Smooth muscle cell (in vitro differentiated cells): ENCODE data around the gene CATSPERD. TPM values are rescaled to one million over a fixed set of nuclear protein-coding genes. Genes with fewer than 3 reads are reported as not detected.

Experiments
- DNase-seq: peaks from one replicate; lab custom pipeline; 2025; ENCODE audit not compliant: unreplicated experiment; lab: John Stamatoyannopoulos, UW
- H2AFZ ChIP-seq: fragments of 200-600 bp; sonication (generic); 2 replicates; pipeline ENCODE4 v1.6.0; 2016; ENCODE audit warnings: antibody characterized with exemption, low read depth, mild to moderate bottlenecking
- H3F3A ChIP-seq: fragments of 200-600 bp; sonication (generic); 2 replicates; pipeline ENCODE4 v1.6.0; 2017; ENCODE audit warnings: antibody characterized with exemption, low read depth
- H3K27ac ChIP-seq: fragments of 200-600 bp; sonication (generic); 2 replicates; pipeline ENCODE4 v1.5.1; 2016; ENCODE audit warnings: low read depth, mild to moderate bottlenecking
- H3K27me3 ChIP-seq: fragments of 200-600 bp; sonication (generic); 2 replicates; pipeline ENCODE4 v1.6.1; 2016; ENCODE audit warnings: low read depth, mild to moderate bottlenecking
- H3K36me3 ChIP-seq: fragments of 200-600 bp; sonication (generic); 2 replicates; pipeline ENCODE4 v1.5.1; 2016; ENCODE audit warnings: low read depth
- H3K4me1 ChIP-seq: fragments of 200-600 bp; sonication (generic); 2 replicates; pipeline ENCODE4 v1.5.1; 2016; ENCODE audit warnings: low read depth
- H3K4me2 ChIP-seq: fragments of 200-600 bp; sonication (generic); 2 replicates; pipeline ENCODE4 v1.6.0; 2016; ENCODE audit warnings: mild to moderate bottlenecking
- H3K4me3 ChIP-seq: fragments of 200-600 bp; sonication (generic); 2 replicates; pipeline ENCODE4 v1.5.1; 2016; ENCODE audit warnings: mild to moderate bottlenecking
- H3K79me2 ChIP-seq: fragments of 200-600 bp; sonication (generic); 2 replicates; pipeline ENCODE4 v1.6.0; 2016; ENCODE audit warnings: low read depth, mild to moderate bottlenecking
- H3K9ac ChIP-seq: fragments of 200-600 bp; sonication (generic); 2 replicates; pipeline ENCODE4 v1.6.0; 2016; ENCODE audit warnings: low read depth
- H3K9me3 ChIP-seq: fragments of 200-600 bp; sonication (generic); replicated peaks from 2 replicates; pipeline ENCODE4 v1.5.1; 2016; ENCODE audit warnings: low read depth
- H4K20me1 ChIP-seq: fragments of 200-600 bp; sonication (generic); 2 replicates; pipeline ENCODE4 v1.6.0; 2016; ENCODE audit warnings: low read depth
- WGBS: methylation state at CpG from one replicate; pipeline ENCODE4 v1.1.7; 2016; ENCODE audit warnings: low lambda C conversion rate; 5-methylcytosine and 5-hydroxymethylcytosine counted together
- polyA plus RNA-seq: library from polyadenylated mRNA; unstranded; fragments of >200 nt; fragmentation: Nextera tagmentation; extraction: Ambion mirVana; gene quantifications from 2 replicates; pipeline ENCODE4 v1.2.1, GENCODE V29; 2016
- total RNA-seq: library from RNA; depleted of rRNA; stranded (reverse); fragments of >200 nt; gene quantifications from 2 replicates; pipeline ENCODE4 v1.2.3, GENCODE V29; 2014
- TF ChIP-seq, protein P1 (sequence below): fragments of 200-600 bp; sonication (generic); IDR thresholded peaks from 2 replicates; pipeline ENCODE4 v1.5.1; 2017; ENCODE audit warnings: borderline replicate concordance, mild to moderate bottlenecking, antibody characterized with exemption; ENCODE audit not compliant: insufficient read depth, poor library complexity, severe bottlenecking

Gene CATSPERD
- total and polyA plus RNA-seq, 2 experiments from 2014 or later: not detected

GRCh38 chr19:5673752-5674151 lies 46.7 kb upstream of the CATSPERD start:
- Histone ChIP-seq H3K4me1 (no peaks in the 10 kb centered on the region), H3K9me3 (no peaks in the 10 kb centered on the region), H3K4me2 (no peak overlapping the region), H3F3A (no peaks in the 10 kb centered on the region), H3K36me3 (no peaks in the 10 kb centered on the region), H2AFZ (no peak overlapping the region), H3K9ac (no peak overlapping the region), H3K4me3 (no peak overlapping the region), H3K79me2 (no peaks in the 10 kb centered on the region), H3K27ac (no peak overlapping the region), H4K20me1 (no peaks in the 10 kb centered on the region), H3K27me3 (no peaks in the 10 kb centered on the region)
- WGBS: 100% methylated on average over 1 of the region's 1 CpG
- no peak for DNase-seq
- TF ChIP-seq, protein P1, sequence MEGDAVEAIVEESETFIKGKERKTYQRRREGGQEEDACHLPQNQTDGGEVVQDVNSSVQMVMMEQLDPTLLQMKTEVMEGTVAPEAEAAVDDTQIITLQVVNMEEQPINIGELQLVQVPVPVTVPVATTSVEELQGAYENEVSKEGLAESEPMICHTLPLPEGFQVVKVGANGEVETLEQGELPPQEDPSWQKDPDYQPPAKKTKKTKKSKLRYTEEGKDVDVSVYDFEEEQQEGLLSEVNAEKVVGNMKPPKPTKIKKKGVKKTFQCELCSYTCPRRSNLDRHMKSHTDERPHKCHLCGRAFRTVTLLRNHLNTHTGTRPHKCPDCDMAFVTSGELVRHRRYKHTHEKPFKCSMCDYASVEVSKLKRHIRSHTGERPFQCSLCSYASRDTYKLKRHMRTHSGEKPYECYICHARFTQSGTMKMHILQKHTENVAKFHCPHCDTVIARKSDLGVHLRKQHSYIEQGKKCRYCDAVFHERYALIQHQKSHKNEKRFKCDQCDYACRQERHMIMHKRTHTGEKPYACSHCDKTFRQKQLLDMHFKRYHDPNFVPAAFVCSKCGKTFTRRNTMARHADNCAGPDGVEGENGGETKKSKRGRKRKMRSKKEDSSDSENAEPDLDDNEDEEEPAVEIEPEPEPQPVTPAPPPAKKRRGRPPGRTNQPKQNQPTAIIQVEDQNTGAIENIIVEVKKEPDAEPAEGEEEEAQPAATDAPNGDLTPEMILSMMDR: no peak

- TF ChIP-seq, protein P1: no peak
- H3K27ac ChIP-seq: no peak overlapping the region
- no peaks in the 10 kb centered on the region for H3F3A ChIP-seq
- no peak for DNase-seq
- no peak overlapping the region for H2AFZ ChIP-seq
- H3K79me2 ChIP-seq: peaks cover 8% of the 10 kb centered on the region
- H3K9ac ChIP-seq: no peak overlapping the region
- H3K4me3 ChIP-seq: no peak overlapping the region
- WGBS: 91% methylated on average over 5 of the region's 5 CpGs
- H3K36me3 ChIP-seq: no peaks in the 10 kb centered on the region
- no peaks in the 10 kb centered on the region for H3K27me3 ChIP-seq
- no peak overlapping the region for H3K4me2 ChIP-seq
- no peaks in the 10 kb centered on the region for H4K20me1 ChIP-seq
- H3K9me3 ChIP-seq: no peaks in the 10 kb centered on the region
- no peaks in the 10 kb centered on the region for H3K4me1 ChIP-seq
Observed at GRCh38 chr19:5674714-5675113, 45.7 kb upstream of the CATSPERD start.

DNA sequence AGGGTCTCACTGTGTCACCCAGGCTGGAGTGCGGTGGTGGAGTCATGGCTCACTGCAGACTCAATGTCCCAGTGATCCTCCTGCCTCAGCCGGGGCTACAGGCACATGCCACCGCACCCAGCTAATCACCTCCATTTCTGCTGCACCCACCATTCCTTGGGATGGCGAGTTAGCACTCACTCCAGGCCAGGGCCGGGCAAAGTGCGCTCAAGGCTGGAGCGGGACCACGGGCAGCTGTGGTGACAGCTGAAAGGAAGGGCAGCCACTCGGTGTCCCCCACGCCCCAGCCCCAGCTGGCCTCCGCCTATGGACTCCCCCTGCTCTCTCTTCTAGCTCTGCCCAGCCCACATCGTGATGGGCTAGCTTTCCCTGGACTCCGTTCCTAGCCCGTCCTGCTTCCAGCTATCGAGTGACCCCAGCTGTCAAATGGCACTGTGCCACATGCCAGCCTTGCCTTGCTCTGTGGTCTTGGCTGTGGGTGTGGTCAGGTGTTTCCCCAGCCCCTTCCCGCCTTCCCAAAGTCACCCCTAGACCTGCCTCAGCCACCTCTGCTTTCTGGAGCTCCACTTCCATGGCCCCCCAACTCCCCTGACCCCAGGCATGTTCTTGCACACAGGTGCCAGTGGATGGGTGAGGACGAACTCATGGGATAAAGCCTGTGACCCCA lies 44.2 kb upstream of the CATSPERD start:
- no peaks in the 10 kb centered on the region for H4K20me1 ChIP-seq
- H3K36me3 ChIP-seq: no peaks in the 10 kb centered on the region
- H3K9ac ChIP-seq: no peak overlapping the region
- no peaks in the 10 kb centered on the region for H3K9me3 ChIP-seq
- H2AFZ ChIP-seq: no peak overlapping the region
- H3K4me2 ChIP-seq: no peak overlapping the region
- no peaks in the 10 kb centered on the region for H3K27me3 ChIP-seq
- H3K4me3 ChIP-seq: no peak overlapping the region
- DNase-seq: no peak
- no peaks in the 10 kb centered on the region for H3K4me1 ChIP-seq
- H3F3A ChIP-seq: no peaks in the 10 kb centered on the region
- H3K27ac ChIP-seq: no peak overlapping the region
- H3K79me2 ChIP-seq: peaks cover 10% of the 10 kb centered on the region
- 93% methylated on average over 14 of the region's 17 CpGs for WGBS
- TF ChIP-seq, protein P1: no peak

DNA sequence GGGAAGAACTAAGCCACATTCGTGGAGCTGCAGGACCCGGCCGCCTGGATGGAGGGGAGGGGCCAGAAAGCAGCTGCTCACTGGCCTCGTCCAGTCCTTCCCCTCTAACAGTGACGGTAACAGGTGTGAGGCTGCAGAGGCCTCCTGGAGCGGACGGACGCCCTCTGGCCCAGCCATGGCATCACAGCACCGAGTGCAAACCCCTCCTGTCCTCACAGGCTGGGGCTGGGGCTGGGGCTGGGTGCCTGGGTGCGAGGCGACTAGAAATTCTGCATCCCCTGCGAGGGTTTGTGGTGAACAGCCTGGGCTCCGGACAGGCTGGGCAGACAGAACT lies 43.7 kb upstream of the CATSPERD start:
- no peak overlapping the region for H3K9ac ChIP-seq
- TF ChIP-seq, protein P1: no peak
- no peak overlapping the region for H2AFZ ChIP-seq
- H3K4me2 ChIP-seq: no peak overlapping the region
- no peaks in the 10 kb centered on the region for H4K20me1 ChIP-seq
- H3F3A ChIP-seq: no peaks in the 10 kb centered on the region
- H3K4me3 ChIP-seq: no peak overlapping the region
- H3K9me3 ChIP-seq: no peaks in the 10 kb centered on the region
- no peaks in the 10 kb centered on the region for H3K36me3 ChIP-seq
- no peaks in the 10 kb centered on the region for H3K4me1 ChIP-seq
- H3K27me3 ChIP-seq: no peaks in the 10 kb centered on the region
- DNase-seq: no peak
- 92% methylated on average over 12 of the region's 13 CpGs for WGBS
- H3K27ac ChIP-seq: no peak overlapping the region
- H3K79me2 ChIP-seq: peaks cover 10% of the 10 kb centered on the region
